HepG2 (cell line): ENCODE data around the gene BMPR2. TPM values are rescaled to one million over a fixed set of nuclear protein-coding genes. Genes with fewer than 3 reads are reported as not detected.

Source experiments
- ATAC-seq: fragments of 200-7000 bp; cut with Tn5 transposase; 3 replicates; pipeline ENCODE4 v1.9.1; 2020; ENCODE audit warnings: mild to moderate bottlenecking, moderate library complexity
- BruUV-seq: library from RNA; stranded (reverse); fragments of 400-500 nt; replicated peaks from 2 replicates; lab custom pipeline; 2021; lab: Mats Ljungman, UMichigan
- CTCF ChIA-PET: fragments of 300-600 bp; formaldehyde crosslinking; extraction: SDS; loops from one replicate; lab custom pipeline; 2021; ENCODE audit warnings: low total read pairs, inconsistent platforms, low intra/inter-chr PET ratio; lab: Yijun Ruan, JAX
- POLR2A ChIA-PET: fragments of 350-600 bp; sonication (Branson Sonifier 250); formaldehyde crosslinking; loops from one replicate; lab custom pipeline; 2020; ENCODE audit warnings: antibody characterized with exemption, inconsistent platforms; lab: Yijun Ruan, JAX
- DNase-seq: peaks from one replicate; pipeline ENCODE4 v3.0.0-alpha.2; 2015; ENCODE audit warnings: low spot score
- FAIRE-seq: peaks from 3 replicates; lab custom pipeline; 2011; peaks lifted over from hg19 to GRCh38; lab: Jason Lieb, UNC
- H2AFZ ChIP-seq: one replicate; pipeline ENCODE4 v1.6.1; 2011; ENCODE audit warnings: low read length, inconsistent platforms
- H3K27ac ChIP-seq: fragments of 300-600 bp; 3 replicates; pipeline ENCODE4 v1.8.0; 2011; ENCODE audit warnings: mixed run types, mild to moderate bottlenecking, mixed read lengths, low read length, inconsistent platforms; ENCODE audit not compliant: insufficient read depth; ENCODE audit errors: extremely low read length
- H3K27me3 ChIP-seq, 2 experiments: fragments of 200-600 bp in 1 of 2; 2 replicates in 1 of 2; 3 replicates in 1 of 2; pipeline versions ENCODE4 v1.6.0 to v1.8.0; 2011; ENCODE audit warnings: low read length in 2 of 2, mild to moderate bottlenecking in 2 of 2, moderate library complexity in 2 of 2, inconsistent platforms in 1 of 2; ENCODE audit not compliant: insufficient read depth in 2 of 2, control insufficient read depth in 1 of 2
- H3K36me3 ChIP-seq, 2 experiments: fragments of 200-600 bp in 1 of 2; replicated peaks in 1 of 2; 2 replicates in 1 of 2; 3 replicates in 1 of 2; pipeline versions ENCODE4 v1.5.1 to v1.8.0; 2011; ENCODE audit warnings: low read length in 2 of 2, inconsistent platforms in 1 of 2; ENCODE audit not compliant: insufficient read depth in 2 of 2, control insufficient read depth in 1 of 2
- H3K4me1 ChIP-seq: 2 replicates; pipeline ENCODE4 v1.5.1; 2012; ENCODE audit warnings: low read length, inconsistent platforms; ENCODE audit not compliant: insufficient read depth
- H3K4me2 ChIP-seq: 2 replicates; pipeline ENCODE4 v1.6.0; 2011; ENCODE audit warnings: low read depth, low read length, inconsistent platforms
- H3K4me3 ChIP-seq, 3 experiments: fragments of 200-600 bp in 1 of 3; sonication (generic), shearing (Covaris generic) in 1 of 3; replicated peaks in 1 of 3; 2 replicates each; pipeline ENCODE4 v1.5.1; 2011 to 2016; ENCODE audit warnings: low read length in 3 of 3, inconsistent platforms in 2 of 3, low read depth in 2 of 3, mild to moderate bottlenecking in 2 of 3, control low read depth in 1 of 3, mixed read lengths in 1 of 3; ENCODE audit not compliant: insufficient read depth in 1 of 3
- H3K79me2 ChIP-seq: one replicate; pipeline ENCODE4 v1.6.1; 2011; ENCODE audit warnings: low read length, inconsistent platforms; ENCODE audit not compliant: insufficient read depth
- H3K9ac ChIP-seq: 2 replicates; pipeline ENCODE4 v1.6.0; 2011; ENCODE audit warnings: mild to moderate bottlenecking, low read depth, low read length, inconsistent platforms; ENCODE audit not compliant: insufficient read depth
- H3K9me3 ChIP-seq: 2 replicates; pipeline ENCODE4 v1.5.1; 2012; ENCODE audit warnings: mild to moderate bottlenecking, low read length
- H4K20me1 ChIP-seq: 2 replicates; pipeline ENCODE4 v1.6.0; 2011; ENCODE audit warnings: inconsistent platforms, mild to moderate bottlenecking, low read length, moderate library complexity; ENCODE audit not compliant: insufficient read depth
- CEBPB ChIP-seq: IDR thresholded peaks from 2 replicates; pipeline ENCODE4 v1.6.1; 2011; ENCODE audit warnings: low read depth, low read length, improper control_type of control experiment, borderline replicate concordance
- DNMT3B ChIP-seq: conservative IDR thresholded peaks from 2 replicates; pipeline ENCODE4 v1.6.1; 2016; ENCODE audit warnings: missing biosample characterization, control low read depth
- KLF11 ChIP-seq: IDR thresholded peaks from 2 replicates; pipeline ENCODE4 v1.6.1; 2016; ENCODE audit warnings: missing compliant biosample characterization
- ZNF761 ChIP-seq: sonication (generic); formaldehyde crosslinking; conservative IDR thresholded peaks from 2 replicates; pipeline ENCODE4 v1.4.0; 2020; ENCODE audit warnings: mild to moderate bottlenecking, missing genetic modification reagents
- ZNF773 ChIP-seq: sonication (generic); formaldehyde crosslinking; IDR thresholded peaks from 2 replicates; pipeline ENCODE4 v1.4.0; 2020; ENCODE audit warnings: missing genetic modification reagents, borderline replicate concordance
- ZNF878 ChIP-seq: sonication (generic); formaldehyde crosslinking; IDR thresholded peaks from 2 replicates; pipeline ENCODE4 v1.8.1; 2023; ENCODE audit warnings: mild to moderate bottlenecking, missing genetic modification reagents, moderate library complexity
- WGBS: methylation state at CpG from one replicate; pipeline ENCODE4 v1.1.6; 2017; ENCODE audit warnings: low lambda C conversion rate; 5-methylcytosine and 5-hydroxymethylcytosine counted together
- in situ Hi-C: cut with HindIII; loops from 2 replicates; pipeline ENCODE4 v1.10.0; 2017; ENCODE audit warnings: low pct_unique_long_range_greater_than_20kb; ENCODE audit not compliant: extremely low pct_ligation_motif_present
- intact Hi-C: fragments of 100-400 bp; cut with micrococcal nuclease; formaldehyde crosslinking; loops from one replicate; pipeline ENCODE4 v1.10.0; 2022; ENCODE audit not compliant: unreplicated experiment
- polyA plus RNA-seq, 8 experiments: library from polyadenylated mRNA; depleted of rRNA in 3 of 8; stranded (reverse) in 7 of 8; unstranded in 1 of 8; fragments of >200 nt; fragmentation: Illumina TruSeq in 4 of 8; extraction: Trizol in 4 of 8; gene quantifications; 2 replicates each; pipeline versions ENCODE4 v1.2.1 to v1.2.3, GENCODE V29; 2011 to 2016; ENCODE audit warnings: low read depth in 4 of 8, missing spikeins in 1 of 8, mixed read lengths in 1 of 8; ENCODE audit not compliant: insufficient read depth in 1 of 8
- total RNA-seq, 5 experiments: library from RNA; depleted of rRNA; stranded (reverse); fragments of >200 nt; fragmentation: Illumina TruSeq; extraction: Trizol; gene quantifications; 2 replicates each; pipeline ENCODE4 v1.2.3, GENCODE V29; 2016; ENCODE audit warnings: low read depth in 1 of 5
- TF ChIP-seq, protein P1 (sequence below): sonication (generic); formaldehyde crosslinking; IDR thresholded peaks from 2 replicates; pipeline ENCODE4 v1.8.0; 2022; ENCODE audit warnings: missing genetic modification reagents, mild to moderate bottlenecking, borderline replicate concordance

BMPR2 gene
- total and polyA plus RNA-seq, 2 of the 13 experiments (the other 11 are each of a cell fraction or from before 2014, with no cell fraction given): 5.5 to 10.3 TPM

DNA sequence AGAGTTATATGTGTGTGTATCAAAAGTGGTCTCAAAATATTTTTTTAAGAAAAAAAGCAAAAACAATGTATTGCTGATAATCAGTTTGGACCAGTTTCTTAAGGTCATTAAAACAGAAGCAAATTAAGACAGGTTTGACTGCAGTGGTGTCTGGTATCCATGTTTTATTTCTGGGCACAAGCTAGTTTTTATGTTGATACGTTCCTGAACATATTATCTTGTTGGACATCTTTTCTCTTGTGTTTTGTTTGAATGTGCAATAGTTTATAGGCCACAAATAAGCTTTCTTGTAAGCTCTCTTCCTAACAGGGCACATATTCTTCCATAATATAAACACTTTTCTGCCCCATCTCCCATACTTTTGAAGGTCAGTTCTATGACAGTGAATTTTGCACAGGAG, 184.1 kb downstream of the BMPR2 start:
- ATAC-seq (no peak), FAIRE-seq (no peak)
- WGBS: 95% methylated on average over 1 of the region's 1 CpG

GRCh38 chr2:202564226-202564625, 188.1 kb downstream of the BMPR2 start:
- Histone ChIP-seq H3K4me2 (no peak overlapping the region), H3K27me3 (no peaks in the 10 kb centered on the region), H3K79me2 (no peaks in the 10 kb centered on the region)
- CTCF ChIA-PET: no interaction called here
- intact Hi-C loops: no loop called here
- WGBS: 78% methylated on average over 1 of the region's 1 CpG
- DNase-seq: no peak
- no peak for ATAC-seq
- TF ChIP-seq DNMT3B (CRISPR knock-in tag) (no peak), CEBPB (peak; percentile 39; the same call in 1 of the 2 replicates)
- TF ChIP-seq, all 625 proteins: peak for 1
- peaks cover 0 to 5% of the 10 kb centered on the region in 2 experiments; a peak in 2 of 5 replicates for H3K36me3 ChIP-seq
- no TSS peak for BruUV-seq
- no peaks in the 10 kb centered on the region for H4K20me1 ChIP-seq
- FAIRE-seq: no peak
- no peaks in the 10 kb centered on the region for H3K9me3 ChIP-seq
- in situ Hi-C loops: no loop called here
- no peak overlapping the region for H3K4me3 ChIP-seq
- H3K27ac ChIP-seq: no peak overlapping the region
- POLR2A ChIA-PET: no interaction called here
- H2AFZ ChIP-seq: no peak overlapping the region
- H3K9ac ChIP-seq: no peak overlapping the region
- H3K4me1 ChIP-seq: no peaks in the 10 kb centered on the region

More for the DNA sequence above, 184.1 kb downstream of the BMPR2 start:
- no peak for TF ChIP-seq ZNF878 (CRISPR knock-in tag)
- no peak for TF ChIP-seq KLF11 (CRISPR knock-in tag)
- TF ChIP-seq ZNF773 (CRISPR knock-in tag): no peak
- no peak for TF ChIP-seq ZNF761
- TF ChIP-seq, protein P1, sequence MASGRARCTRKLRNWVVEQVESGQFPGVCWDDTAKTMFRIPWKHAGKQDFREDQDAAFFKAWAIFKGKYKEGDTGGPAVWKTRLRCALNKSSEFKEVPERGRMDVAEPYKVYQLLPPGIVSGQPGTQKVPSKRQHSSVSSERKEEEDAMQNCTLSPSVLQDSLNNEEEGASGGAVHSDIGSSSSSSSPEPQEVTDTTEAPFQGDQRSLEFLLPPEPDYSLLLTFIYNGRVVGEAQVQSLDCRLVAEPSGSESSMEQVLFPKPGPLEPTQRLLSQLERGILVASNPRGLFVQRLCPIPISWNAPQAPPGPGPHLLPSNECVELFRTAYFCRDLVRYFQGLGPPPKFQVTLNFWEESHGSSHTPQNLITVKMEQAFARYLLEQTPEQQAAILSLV (CRISPR knock-in tag): no peak
- in situ Hi-C loops (no loop called here), intact Hi-C loops (no loop called here)
- Histone ChIP-seq H3K27me3 (no peaks in the 10 kb centered on the region), H3K79me2 (no peaks in the 10 kb centered on the region), H3K4me3 (no peak overlapping the region), H3K27ac (no peak overlapping the region), H3K4me2 (no peak overlapping the region), H3K4me1 (no peaks in the 10 kb centered on the region), H4K20me1 (no peaks in the 10 kb centered on the region), H2AFZ (no peak overlapping the region), H3K9me3 (no peaks in the 10 kb centered on the region), H3K36me3 (peaks cover 5 to 22% of the 10 kb centered on the region in 2 experiments), H3K9ac (no peak overlapping the region)
- DNase-seq: no peak
- CTCF ChIA-PET: no interaction called here
- no TSS peak for BruUV-seq
- POLR2A ChIA-PET: no interaction called here
